Right hindlimb (tissue), 1 donor: ENCODE measurements around the gene BBS5.
"Not testable (repeated sequence)": the region's sequence is repeated elsewhere in the genome, so short reads cannot be mapped to it uniquely, and the experiment has no call there.

Experiments
- DNase-seq: peaks from one replicate; pipeline ENCODE4 v3.0.0-alpha.2; 2018

The BBS5 gene

GRCh38 chr2:169490834-169491233, 11.5 kb downstream of the BBS5 start:
- DNase-seq: no peak

DNA sequence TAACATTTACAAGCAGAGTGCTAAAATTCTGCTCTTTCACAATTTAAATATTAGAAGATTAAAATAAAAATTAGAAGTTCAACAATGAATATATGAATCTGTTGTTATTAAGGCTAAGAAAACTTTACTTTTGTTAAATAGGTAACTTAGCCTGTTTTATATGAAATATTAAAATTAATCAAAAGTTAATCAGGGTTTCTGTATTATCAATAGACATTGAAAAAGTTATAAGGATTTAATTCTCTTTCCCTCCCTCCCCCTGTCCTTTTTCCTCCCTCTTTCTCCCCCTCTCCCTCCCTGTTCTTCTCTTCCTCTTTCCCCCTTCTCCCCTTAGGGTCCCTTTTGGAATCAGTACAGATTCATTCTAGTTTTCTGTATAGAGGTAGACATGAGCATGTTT, 12.1 kb downstream of the BBS5 start:
- DNase-seq: no peak

DNA sequence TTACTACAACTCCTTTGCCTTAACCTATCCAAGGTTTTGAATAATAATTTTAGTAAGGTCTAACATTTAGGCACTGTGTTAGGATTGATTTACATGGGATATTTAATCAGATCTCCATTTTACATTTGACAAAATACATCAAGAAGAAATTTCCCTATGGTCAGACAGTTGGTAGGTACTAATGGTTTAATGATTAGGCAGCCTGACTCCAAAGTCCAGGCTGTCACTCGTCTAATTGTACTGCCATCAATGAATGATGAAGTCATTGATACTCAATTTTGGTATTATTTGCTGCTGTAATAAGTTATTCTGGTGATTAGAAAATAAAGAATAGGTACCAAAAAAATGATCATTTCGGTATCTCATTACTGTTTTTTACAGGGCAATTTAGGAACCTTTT, 14.1 kb downstream of the BBS5 start:
- DNase-seq: no peak

- no peak for DNase-seq
Measured at GRCh38 chr2:169495310-169495928, 16.1 kb downstream of the BBS5 start.

DNA sequence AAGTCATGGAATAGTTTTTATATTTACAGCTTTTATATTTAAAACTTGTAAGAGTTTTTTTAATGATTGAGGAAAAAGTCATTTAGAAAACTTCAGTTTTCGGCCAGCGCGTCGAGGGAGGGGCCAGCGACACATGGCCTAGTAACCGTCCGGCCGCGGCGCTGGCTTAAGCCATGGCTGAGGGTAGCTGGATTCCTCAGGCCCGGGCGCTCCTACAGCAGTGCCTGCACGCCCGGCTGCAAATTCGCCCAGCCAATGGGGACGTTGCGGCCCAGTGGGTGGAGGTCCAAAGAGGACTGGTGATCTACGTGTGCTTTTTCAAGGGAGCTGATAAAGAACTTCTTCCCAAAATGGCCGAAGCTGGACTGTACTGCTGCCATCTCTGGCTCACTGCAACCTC, 25.4 kb downstream of the BBS5 start:
- DNase-seq: no peak

DNA sequence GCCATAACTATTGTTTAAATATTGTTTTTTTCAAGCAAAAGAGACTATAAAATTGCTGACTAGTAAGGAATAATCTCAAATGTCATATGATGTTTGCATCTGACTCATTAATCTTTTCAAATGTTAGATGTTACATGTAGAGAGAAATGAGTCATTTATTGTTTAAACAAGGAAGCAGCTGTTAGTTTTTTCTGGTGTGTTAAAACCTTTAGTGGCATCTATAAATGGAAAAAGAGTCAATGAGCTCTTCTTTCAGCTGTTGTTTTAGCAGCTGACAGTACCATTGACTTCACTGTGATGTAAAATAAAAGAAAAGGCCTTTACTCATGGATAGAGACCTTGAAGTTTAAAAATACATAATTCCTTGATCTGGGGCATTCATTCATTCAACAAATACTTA, 28.4 kb downstream of the BBS5 start:
- no peak for DNase-seq

DNA sequence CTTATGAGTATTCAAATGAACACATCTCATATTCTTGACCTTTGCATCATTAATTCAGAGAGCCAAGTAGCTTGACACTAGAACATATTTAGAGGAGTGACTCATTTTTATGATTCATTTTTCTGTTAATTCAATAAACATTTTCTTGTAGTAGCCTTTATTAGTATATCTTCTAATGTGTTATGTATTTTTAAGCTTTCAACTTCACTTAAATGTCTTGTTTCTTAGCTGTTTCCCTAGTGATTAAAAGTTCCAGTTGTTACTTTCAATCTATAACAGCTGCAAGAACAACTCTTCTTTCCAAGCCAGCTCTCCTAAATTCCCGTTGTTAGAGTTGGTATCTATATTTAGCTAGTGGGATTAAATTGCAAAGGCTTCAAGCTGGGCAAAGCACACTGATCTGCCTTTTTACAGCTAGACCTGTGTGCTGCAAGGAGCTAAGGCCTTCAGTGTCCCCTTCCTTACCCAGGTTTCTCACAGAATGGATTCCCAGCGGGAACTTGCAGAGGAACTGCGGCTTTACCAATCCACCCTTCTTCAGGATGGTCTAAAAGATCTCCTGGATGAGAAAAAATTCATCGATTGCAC, 30.1 kb downstream of the BBS5 start, which contains the start of gene KLHL41:
TSS of gene KLHL41 (plus strand) at position 405 of the 588 bp plus-strand sequence. CDS start at position 482, 77 bp downstream.
- peak; percentile 55 for DNase-seq

DNA sequence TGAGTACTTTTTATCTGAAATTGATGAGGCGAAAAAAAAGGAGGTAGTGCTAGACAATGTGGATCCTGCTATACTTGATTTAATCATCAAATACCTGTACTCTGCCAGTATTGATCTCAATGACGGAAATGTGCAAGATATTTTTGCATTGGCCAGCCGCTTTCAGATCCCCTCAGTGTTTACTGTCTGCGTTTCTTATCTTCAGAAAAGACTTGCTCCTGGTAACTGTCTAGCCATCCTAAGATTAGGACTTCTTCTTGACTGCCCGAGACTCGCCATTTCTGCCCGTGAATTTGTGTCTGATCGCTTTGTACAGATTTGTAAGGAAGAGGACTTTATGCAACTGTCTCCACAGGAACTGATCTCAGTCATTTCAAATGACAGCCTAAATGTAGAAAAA, 30.7 kb downstream of the BBS5 start:
- DNase-seq: no peak

DNA sequence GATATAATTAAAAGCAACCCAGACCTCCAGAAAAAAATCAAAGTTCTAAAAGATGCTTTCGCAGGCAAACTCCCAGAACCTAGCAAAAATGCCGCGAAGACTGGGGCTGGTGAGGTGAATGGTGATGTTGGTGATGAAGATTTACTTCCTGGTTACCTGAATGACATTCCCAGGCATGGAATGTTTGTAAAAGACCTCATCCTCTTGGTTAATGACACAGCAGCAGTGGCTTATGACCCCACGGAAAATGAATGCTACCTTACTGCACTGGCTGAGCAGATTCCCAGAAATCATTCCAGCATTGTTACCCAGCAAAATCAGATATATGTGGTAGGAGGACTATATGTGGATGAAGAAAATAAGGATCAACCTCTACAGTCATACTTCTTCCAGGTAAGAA, 31.2 kb downstream of the BBS5 start:
- DNase-seq: no peak

GRCh38 chr2:169511818-169512217, 32.5 kb downstream of the BBS5 start:
- no peak for DNase-seq

- no peak for DNase-seq
Measured at GRCh38 chr2:169512525-169512924, 33.2 kb downstream of the BBS5 start.

DNA sequence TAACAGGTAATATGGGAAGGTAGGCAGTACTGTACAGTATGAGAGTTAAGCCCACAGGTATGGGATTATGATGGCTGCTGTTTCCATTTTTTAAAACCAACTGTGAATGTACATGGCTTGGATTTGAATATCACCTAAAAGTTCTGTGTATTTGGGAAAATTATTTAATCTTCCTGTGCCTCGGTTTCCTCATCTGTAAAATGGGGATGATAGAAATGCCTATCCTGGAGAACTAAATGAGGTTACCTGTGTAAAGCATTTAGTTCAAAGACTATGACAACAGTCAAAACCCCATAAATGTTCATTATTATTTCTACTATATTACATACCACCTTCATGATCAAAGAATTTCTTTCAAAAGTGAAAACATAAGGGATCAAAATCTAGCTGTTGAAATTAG, 33.8 kb downstream of the BBS5 start:
- DNase-seq: no peak

GRCh38 chr2:169513926-169514325, 34.6 kb downstream of the BBS5 start:
- peak; percentile 74 for DNase-seq

- DNase-seq: not testable (repeated sequence)
Measured at GRCh38 chr2:169514758-169515157, 35.5 kb downstream of the BBS5 start.

DNA sequence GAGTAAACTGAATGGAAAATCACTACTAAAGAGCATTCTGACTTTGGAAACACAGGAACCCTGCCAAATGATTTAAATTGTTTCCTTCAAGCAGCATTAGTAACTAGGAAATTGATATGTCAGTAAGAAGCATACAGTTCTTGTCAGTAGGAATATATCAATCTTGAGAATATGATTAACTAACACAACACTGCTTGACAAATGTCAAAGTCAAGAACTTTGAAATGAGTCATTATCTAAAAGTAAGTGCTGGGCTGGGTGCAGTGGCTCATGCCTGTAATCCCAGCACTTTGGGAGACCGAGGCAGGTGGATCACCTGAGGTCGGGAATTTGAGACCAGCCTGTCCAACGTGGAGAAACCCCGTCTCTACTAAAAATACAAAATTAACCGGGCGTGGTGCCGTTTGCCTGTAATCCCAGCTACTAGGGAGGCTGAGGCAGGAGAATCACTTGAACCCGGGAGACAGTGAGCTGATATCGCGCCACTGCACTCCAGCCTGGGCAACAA, 37.2 kb downstream of the BBS5 start:
- DNase-seq: not testable (repeated sequence)

GRCh38 chr2:169520896-169521295, 41.6 kb downstream of the BBS5 start:
- no peak for DNase-seq

- no peak for DNase-seq
Measured at GRCh38 chr2:169523681-169524080, 44.4 kb downstream of the BBS5 start.

DNA sequence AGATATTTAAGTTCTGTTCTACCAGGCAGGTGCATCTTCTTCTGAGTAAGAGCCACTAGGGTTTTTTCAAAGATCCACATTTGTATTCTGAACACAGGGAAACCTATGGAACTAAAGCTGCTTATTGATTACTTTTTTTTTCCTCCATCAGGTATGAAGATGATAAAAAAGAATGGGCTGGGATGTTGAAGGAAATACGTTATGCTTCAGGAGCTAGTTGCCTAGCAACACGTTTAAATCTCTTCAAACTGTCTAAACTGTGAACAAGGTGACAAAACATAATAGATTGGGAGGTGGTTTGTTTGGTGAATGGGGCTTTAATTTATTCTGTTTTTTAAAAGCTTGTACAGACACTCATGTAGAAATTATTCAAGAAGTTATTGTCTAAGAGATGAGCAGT, 46.1 kb downstream of the BBS5 start:
- DNase-seq: no peak

- DNase-seq: no peak
Measured at GRCh38 chr2:169526451-169526850, 47.2 kb downstream of the BBS5 start.

- peak; percentile 44 for DNase-seq
Measured at GRCh38 chr2:169528271-169528701, 49.0 kb downstream of the BBS5 start.

DNA sequence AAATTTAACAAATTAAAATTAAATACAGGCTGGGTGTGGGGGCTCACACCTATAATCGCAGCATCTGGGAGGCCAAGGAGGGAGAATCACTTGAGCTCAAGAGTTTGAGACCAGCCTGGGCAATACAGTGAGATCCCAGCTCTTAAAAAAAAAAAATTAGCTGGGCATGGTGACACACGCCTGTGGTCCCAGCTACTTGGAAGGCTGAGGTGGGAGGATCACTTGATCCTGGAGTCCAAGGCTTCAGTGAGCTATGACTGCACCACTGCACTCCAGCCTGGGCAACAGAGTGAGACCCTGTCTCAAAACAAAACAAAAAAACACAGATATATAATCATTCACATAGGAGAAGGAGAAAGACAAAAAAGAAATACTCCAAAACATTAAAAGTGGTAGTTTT, 60.2 kb downstream of the BBS5 start:
- not testable (repeated sequence) for DNase-seq

GRCh38 chr2:169540146-169540545, 60.9 kb downstream of the BBS5 start:
- no peak for DNase-seq

DNA sequence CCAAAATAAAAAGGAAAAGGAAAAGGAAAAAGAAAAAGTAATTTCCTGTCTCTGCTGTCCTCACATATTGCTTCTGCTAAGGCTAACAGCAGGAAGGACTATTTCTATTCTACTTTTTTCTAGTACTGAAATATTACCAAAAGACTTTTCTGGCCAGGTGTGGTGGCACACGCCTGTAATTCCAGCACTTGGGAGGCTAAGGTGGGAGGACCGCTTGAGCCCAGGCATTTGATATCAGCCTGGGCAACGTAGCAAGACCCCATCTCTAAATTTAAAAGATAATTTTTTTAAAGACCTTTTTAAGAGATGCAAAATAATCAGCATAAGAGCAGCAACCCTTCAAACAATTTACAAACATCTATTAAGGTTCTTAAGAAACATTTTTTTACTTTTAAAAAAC, 63.1 kb downstream of the BBS5 start:
- no peak for DNase-seq

- no peak for DNase-seq
Measured at GRCh38 chr2:169546756-169547155, 67.5 kb downstream of the BBS5 start.
